GM20000 (cell line): ENCODE data around the gene RAB11B.

Experiments used
- DNase-seq: peaks from one replicate; pipeline ENCODE4 v3.0.0; 2012; ENCODE audit warnings: low spot score
- TF ChIP-seq, protein P1 (sequence below): IDR thresholded peaks from 2 replicates; pipeline ENCODE4 v1.5.1; 2012; ENCODE audit warnings: mild to moderate bottlenecking, control low read depth; ENCODE audit errors: extremely low read depth, missing control alignments

The RAB11B gene

GRCh38 chr19:8391198-8392016 is 1.2 kb downstream of the RAB11B start:
- TF ChIP-seq, protein P1, sequence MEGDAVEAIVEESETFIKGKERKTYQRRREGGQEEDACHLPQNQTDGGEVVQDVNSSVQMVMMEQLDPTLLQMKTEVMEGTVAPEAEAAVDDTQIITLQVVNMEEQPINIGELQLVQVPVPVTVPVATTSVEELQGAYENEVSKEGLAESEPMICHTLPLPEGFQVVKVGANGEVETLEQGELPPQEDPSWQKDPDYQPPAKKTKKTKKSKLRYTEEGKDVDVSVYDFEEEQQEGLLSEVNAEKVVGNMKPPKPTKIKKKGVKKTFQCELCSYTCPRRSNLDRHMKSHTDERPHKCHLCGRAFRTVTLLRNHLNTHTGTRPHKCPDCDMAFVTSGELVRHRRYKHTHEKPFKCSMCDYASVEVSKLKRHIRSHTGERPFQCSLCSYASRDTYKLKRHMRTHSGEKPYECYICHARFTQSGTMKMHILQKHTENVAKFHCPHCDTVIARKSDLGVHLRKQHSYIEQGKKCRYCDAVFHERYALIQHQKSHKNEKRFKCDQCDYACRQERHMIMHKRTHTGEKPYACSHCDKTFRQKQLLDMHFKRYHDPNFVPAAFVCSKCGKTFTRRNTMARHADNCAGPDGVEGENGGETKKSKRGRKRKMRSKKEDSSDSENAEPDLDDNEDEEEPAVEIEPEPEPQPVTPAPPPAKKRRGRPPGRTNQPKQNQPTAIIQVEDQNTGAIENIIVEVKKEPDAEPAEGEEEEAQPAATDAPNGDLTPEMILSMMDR = no peak
- no peak for DNase-seq

DNA sequence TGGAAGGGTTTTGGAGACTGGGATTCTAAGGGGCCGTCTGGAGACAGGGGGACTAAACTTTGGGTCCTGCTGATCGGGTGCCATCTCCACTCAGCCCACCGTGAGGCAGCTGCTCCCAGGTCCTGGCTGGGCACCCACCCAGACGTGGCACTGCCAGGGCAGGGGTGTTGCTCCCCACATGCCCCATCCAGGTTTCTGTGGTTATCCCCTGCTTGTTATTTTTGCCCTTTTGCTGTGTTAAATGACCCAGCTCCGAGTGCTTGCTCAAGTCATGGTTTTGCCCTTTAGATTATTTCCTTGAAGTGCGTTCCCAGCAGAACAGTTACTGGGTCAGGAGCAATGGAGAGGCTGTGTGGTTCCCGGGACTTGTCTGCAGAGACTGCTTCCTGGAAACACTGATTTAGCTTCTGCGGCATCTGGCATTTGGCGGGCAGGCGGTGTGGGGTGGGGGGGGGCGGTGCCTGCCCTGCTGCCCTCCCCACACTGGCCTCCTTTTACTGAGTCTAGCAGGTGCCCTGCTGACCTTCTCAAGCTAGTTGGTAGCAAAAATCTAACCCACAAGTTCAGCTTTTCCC is 1.9 kb downstream of the RAB11B start:
- TF ChIP-seq, protein P1 = no peak
- no peak for DNase-seq

GRCh38 chr19:8393192-8393870 is 3.2 kb downstream of the RAB11B start:
- TF ChIP-seq, protein P1 = no peak
- no peak for DNase-seq

GRCh38 chr19:8393871-8394250 is 3.7 kb downstream of the RAB11B start:
- DNase-seq = no peak
- TF ChIP-seq, protein P1 = no peak

- TF ChIP-seq, protein P1 = no peak
- DNase-seq = no peak
Measured at GRCh38 chr19:8395621-8396082, 5.5 kb downstream of the RAB11B start.

DNA sequence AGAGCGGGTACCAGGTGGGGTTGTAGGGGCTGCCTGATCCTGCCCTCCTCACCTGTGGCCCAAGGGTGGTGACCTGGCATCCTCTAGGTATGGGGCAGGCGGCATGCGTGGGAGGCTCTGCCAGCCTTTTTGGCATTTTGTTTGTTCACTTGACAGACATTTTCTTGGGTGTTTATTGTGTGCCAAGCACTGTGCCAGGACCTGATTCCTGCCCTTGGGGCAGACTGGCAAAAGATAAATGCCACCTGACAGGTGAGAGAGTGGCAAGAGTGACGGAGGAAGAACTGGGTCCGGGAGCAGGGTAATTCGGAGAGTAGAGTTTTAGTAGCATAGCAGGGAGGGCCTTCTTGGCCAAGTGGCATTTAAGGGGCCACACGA is 6.0 kb downstream of the RAB11B start:
- no peak for DNase-seq
- TF ChIP-seq, protein P1 = no peak
